Measurements from ENCODE around the gene CD300E. TPM values are rescaled to one million over a fixed set of nuclear protein-coding genes. Genes with fewer than 3 reads are reported as not detected.

The CD300E gene
- total and polyA plus RNA-seq, 7 donors, result 0.09 to 0.50 (median 0.24) TPM; not detected in 1

- ATAC-seq (no peak), DNase-seq (no peak)
- H3K27me3 ChIP-seq (ENCODE audit: insufficient read depth in 3 of 3, low read length in 2 of 3), result peaks cover 0 to 8% (median 5%) of the 10 kb centered on the region in 3 donors
- TF ChIP-seq, protein P1, sequence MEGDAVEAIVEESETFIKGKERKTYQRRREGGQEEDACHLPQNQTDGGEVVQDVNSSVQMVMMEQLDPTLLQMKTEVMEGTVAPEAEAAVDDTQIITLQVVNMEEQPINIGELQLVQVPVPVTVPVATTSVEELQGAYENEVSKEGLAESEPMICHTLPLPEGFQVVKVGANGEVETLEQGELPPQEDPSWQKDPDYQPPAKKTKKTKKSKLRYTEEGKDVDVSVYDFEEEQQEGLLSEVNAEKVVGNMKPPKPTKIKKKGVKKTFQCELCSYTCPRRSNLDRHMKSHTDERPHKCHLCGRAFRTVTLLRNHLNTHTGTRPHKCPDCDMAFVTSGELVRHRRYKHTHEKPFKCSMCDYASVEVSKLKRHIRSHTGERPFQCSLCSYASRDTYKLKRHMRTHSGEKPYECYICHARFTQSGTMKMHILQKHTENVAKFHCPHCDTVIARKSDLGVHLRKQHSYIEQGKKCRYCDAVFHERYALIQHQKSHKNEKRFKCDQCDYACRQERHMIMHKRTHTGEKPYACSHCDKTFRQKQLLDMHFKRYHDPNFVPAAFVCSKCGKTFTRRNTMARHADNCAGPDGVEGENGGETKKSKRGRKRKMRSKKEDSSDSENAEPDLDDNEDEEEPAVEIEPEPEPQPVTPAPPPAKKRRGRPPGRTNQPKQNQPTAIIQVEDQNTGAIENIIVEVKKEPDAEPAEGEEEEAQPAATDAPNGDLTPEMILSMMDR (IDR thresholded peaks at IDR 0.05), result no peak
- H3K27ac ChIP-seq, result no peak overlapping the region
- H3K4me1 ChIP-seq, result no peaks in the 10 kb centered on the region
- no peak overlapping the region for H3K4me3 ChIP-seq
- H3K9me3 ChIP-seq, result no peaks in the 10 kb centered on the region
- WGBS, 3 donors, result 49 to 65% (median 57%) methylated on average over 3 of the region's 3 CpGs
- intact Hi-C loops (cut with DNase I), result no loop called here
- H3K36me3 ChIP-seq (ENCODE audit: insufficient read depth in 1 of 2, low read depth in 1 of 2), result no peaks in the 10 kb centered on the region
These were observed 2.1 kb upstream of the CD300E start for GRCh38 chr17:74625661-74626060.

DNA sequence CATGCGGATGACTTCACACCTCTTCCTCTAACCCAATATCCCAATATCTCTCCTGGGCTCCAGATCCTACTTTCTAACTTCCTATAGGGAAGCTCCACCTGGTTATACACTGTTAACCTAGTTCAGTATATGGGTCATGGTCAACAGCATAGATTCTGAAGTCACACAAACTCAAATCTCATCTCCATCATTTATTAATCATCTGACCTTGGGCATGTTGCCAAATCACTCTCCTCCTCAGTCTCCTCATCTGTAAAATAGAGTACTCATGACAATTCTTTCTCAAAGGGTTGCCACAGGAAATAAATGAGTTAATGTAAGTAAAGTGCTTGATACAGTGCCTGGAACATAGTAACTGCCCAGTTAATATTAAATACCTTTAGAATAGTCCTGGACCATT lies 593 bp upstream of the CD300E start:
- Histone ChIP-seq H3K27me3 (ENCODE audit: insufficient read depth in 3 of 3, low read length in 2 of 3) (peaks cover 0 to 5% (median 4%) of the 10 kb centered on the region in 3 donors), H3K36me3 (ENCODE audit: insufficient read depth in 1 of 2, low read depth in 1 of 2) (no peaks in the 10 kb centered on the region), H3K4me3 (no peak overlapping the region), H3K27ac (no peak overlapping the region), H3K4me1 (no peaks in the 10 kb centered on the region), H3K9me3 (no peaks in the 10 kb centered on the region)
- no peak for DNase-seq
- 94 to 96% (median 94%) methylated on average over 1 of the region's 1 CpG for WGBS, 3 donors
- intact Hi-C loops (cut with DNase I), result no loop called here
- ATAC-seq, result no peak
- TF ChIP-seq, protein P1 (IDR thresholded peaks at IDR 0.05), result no peak

GRCh38 chr17:74619077-74619673 lies 4.4 kb downstream of the CD300E start:
- Histone ChIP-seq H3K9me3 (no peaks in the 10 kb centered on the region), H3K4me3 (no peak overlapping the region), H3K4me1 (no peaks in the 10 kb centered on the region), H3K27ac (no peak overlapping the region), H3K36me3 (ENCODE audit: insufficient read depth in 1 of 2, low read depth in 1 of 2) (no peaks in the 10 kb centered on the region), H3K27me3 (ENCODE audit: insufficient read depth in 3 of 3, low read length in 2 of 3) (peaks cover 0 to 24% (median 2%) of the 10 kb centered on the region in 3 donors)
- ATAC-seq, result peak in 1 of 4 donors; percentile 33
- 33 to 47% (median 42%) methylated on average over 2 of the region's 2 CpGs for WGBS, 3 donors
- TF ChIP-seq, protein P1 (IDR thresholded peaks at IDR 0.05), result no peak
- DNase-seq, result peak; percentile 39 to 61
- intact Hi-C loops (cut with DNase I), result no loop called here

DNA sequence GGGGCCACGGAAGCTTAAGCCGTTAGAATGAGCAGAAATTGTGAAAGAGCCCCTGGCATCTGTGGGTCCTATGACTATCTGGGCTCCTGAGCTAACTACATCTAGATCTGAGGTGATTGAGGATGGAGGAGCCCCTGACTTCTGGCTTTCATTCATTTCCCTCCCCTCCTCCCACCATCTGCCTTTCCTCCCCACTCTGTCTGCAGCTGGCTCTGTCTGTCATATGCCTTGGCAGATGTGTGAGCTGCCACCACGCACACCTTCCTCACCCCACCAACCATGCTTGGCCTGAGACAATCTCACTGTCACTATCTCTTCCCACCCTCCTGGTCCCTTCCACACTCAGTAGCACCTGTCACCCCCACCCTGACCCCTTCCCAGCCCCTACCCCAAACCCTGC lies 5.1 kb downstream of the CD300E start:
- no peak for DNase-seq
- no peak for ATAC-seq
- peaks cover 0 to 24% (median 5%) of the 10 kb centered on the region in 3 donors for H3K27me3 ChIP-seq (ENCODE audit: insufficient read depth in 3 of 3, low read length in 2 of 3)

More for the DNA sequence above, 5.1 kb downstream of the CD300E start:
- H3K4me1 ChIP-seq, result no peaks in the 10 kb centered on the region
- TF ChIP-seq, protein P1 (IDR thresholded peaks at IDR 0.05), result no peak
- no peaks in the 10 kb centered on the region for H3K36me3 ChIP-seq (ENCODE audit: insufficient read depth in 1 of 2, low read depth in 1 of 2)
- no peak overlapping the region for H3K4me3 ChIP-seq
- intact Hi-C loops (cut with DNase I), result no loop called here
- 23 to 39% (median 30%) methylated on average over 3 of the region's 3 CpGs for WGBS, 3 donors
- H3K9me3 ChIP-seq, result no peaks in the 10 kb centered on the region
- no peak overlapping the region for H3K27ac ChIP-seq
